Osteocyte (in vitro differentiated cells): ENCODE measurements around the gene SLC25A18. TPM values are rescaled to one million over a fixed set of nuclear protein-coding genes. Genes with fewer than 3 reads are reported as not detected.
"Not testable (repeated sequence)": the region's sequence is repeated elsewhere in the genome, so short reads cannot be mapped to it uniquely, and the experiment has no call there.

Experiments
- DNase-seq: peaks from one replicate; pipeline ENCODE4 v3.0.0; 2021; ENCODE audit warnings: mixed read lengths; ENCODE audit not compliant: unreplicated experiment; ENCODE audit errors: extremely low spot score
- H3K27ac Mint-ChIP-seq: one replicate; pipeline ENCODE4 v1.8.0; 2021; ENCODE audit warnings: mild to moderate bottlenecking, mixed read lengths; ENCODE audit not compliant: unreplicated experiment
- H3K27me3 Mint-ChIP-seq: one replicate; pipeline ENCODE4 v1.8.0; 2021; ENCODE audit warnings: mixed read lengths; ENCODE audit not compliant: unreplicated experiment
- H3K36me3 Mint-ChIP-seq: one replicate; pipeline ENCODE4 v1.8.0; 2021; ENCODE audit warnings: mixed read lengths; ENCODE audit not compliant: unreplicated experiment
- H3K4me1 Mint-ChIP-seq: one replicate; pipeline ENCODE4 v1.8.0; 2021; ENCODE audit warnings: mixed read lengths; ENCODE audit not compliant: unreplicated experiment
- H3K4me3 Mint-ChIP-seq: one replicate; pipeline ENCODE4 v1.8.0; 2021; ENCODE audit warnings: mild to moderate bottlenecking, moderate library complexity, mixed read lengths; ENCODE audit not compliant: unreplicated experiment
- H3K9me3 Mint-ChIP-seq: one replicate; pipeline ENCODE4 v1.8.0; 2021; ENCODE audit warnings: mixed read lengths; ENCODE audit not compliant: unreplicated experiment
- total RNA-seq: library from RNA; stranded (reverse); gene quantifications from 2 replicates; pipeline ENCODE4 v1.2.1, GENCODE V29; 2021
- TF ChIP-seq, protein P1 (sequence below): fragments of 200-600 bp; sonication (generic); IDR thresholded peaks from 2 replicates; pipeline ENCODE4 v1.5.0; 2021; ENCODE audit warnings: antibody characterized with exemption, mild to moderate bottlenecking, moderate library complexity

SLC25A18 gene
- total RNA-seq, 1 donor from 2014 or later: not detected

DNA sequence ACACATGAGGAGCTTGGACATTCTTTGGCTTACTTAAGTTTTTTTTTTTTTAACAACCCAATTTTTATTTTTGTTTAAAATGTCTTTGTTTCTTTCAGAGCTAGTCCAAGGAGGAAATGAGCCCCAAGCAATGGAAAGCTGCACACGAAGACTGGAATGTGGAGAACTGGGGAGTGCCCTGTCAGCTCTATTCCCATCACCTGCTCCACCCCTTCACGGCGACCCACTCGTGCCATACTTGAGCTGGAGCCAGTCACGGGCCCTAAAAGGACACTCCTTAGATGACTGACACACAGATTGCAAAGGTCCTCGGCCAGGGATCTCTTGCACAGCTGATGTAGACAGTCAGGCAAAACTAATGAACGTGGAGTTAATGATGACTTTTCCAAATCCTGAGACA is 10.6 kb upstream of the SLC25A18 start:
- Mint-ChIP-seq H3K9me3 (no peaks in the 10 kb centered on the region), H3K27me3 (peaks cover 2% of the 10 kb centered on the region), H3K36me3 (no peaks in the 10 kb centered on the region), H3K4me1 (peaks cover 6% of the 10 kb centered on the region), H3K27ac (no peak overlapping the region), H3K4me3 (no peak overlapping the region)
- TF ChIP-seq, protein P1, sequence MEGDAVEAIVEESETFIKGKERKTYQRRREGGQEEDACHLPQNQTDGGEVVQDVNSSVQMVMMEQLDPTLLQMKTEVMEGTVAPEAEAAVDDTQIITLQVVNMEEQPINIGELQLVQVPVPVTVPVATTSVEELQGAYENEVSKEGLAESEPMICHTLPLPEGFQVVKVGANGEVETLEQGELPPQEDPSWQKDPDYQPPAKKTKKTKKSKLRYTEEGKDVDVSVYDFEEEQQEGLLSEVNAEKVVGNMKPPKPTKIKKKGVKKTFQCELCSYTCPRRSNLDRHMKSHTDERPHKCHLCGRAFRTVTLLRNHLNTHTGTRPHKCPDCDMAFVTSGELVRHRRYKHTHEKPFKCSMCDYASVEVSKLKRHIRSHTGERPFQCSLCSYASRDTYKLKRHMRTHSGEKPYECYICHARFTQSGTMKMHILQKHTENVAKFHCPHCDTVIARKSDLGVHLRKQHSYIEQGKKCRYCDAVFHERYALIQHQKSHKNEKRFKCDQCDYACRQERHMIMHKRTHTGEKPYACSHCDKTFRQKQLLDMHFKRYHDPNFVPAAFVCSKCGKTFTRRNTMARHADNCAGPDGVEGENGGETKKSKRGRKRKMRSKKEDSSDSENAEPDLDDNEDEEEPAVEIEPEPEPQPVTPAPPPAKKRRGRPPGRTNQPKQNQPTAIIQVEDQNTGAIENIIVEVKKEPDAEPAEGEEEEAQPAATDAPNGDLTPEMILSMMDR: no peak
- DNase-seq: no peak

DNA sequence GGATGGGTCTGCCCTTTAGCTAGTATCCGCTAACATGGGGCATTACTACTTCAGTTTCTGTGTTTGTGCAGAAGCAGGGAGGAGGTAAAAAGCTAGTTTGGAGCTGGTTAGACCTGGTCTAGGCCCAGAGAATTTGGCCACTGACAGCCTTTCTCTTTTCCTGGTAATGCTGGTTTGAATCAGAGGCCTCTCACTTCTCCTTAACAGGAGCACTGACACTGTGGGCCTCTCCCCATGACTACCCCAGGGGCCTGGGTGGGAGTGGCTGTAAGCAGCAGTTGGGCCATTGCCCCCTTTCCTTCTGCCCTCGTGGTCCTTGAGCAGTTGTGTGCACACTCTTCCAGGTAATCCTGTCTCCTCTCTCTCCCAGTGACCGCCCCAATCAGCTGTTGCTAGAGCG is 8.5 kb upstream of the SLC25A18 start:
- H3K27me3 Mint-ChIP-seq: peaks cover 2% of the 10 kb centered on the region
- TF ChIP-seq, protein P1: no peak
- no peaks in the 10 kb centered on the region for H3K9me3 Mint-ChIP-seq
- H3K27ac Mint-ChIP-seq: no peak overlapping the region
- peaks cover 6% of the 10 kb centered on the region for H3K4me1 Mint-ChIP-seq
- no peak overlapping the region for H3K4me3 Mint-ChIP-seq
- no peaks in the 10 kb centered on the region for H3K36me3 Mint-ChIP-seq
- DNase-seq: no peak

DNA sequence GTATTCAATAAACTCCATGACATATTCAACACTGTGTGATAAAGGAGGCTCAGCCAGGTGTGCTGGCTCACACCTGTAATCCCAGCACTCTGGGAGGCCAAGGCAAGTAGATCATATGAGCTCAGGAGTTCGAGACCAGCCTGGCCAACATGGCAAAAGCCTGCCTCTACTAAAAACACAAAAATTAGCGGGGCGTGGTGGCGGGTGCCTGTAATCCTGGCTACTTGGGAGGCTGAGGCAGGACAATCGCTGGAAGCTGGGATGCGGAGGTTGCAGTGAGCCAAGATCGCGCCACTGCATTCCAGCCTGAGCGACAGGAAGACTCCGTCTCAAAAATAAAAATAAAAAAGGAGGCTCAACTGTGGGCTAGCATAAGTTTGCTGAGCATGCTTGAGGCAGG is 4.1 kb upstream of the SLC25A18 start:
- Mint-ChIP-seq H3K4me1 (peaks cover 9% of the 10 kb centered on the region), H3K36me3 (no peaks in the 10 kb centered on the region), H3K9me3 (no peaks in the 10 kb centered on the region), H3K4me3 (no peak overlapping the region), H3K27me3 (no peaks in the 10 kb centered on the region), H3K27ac (no peak overlapping the region)
- DNase-seq: no peak
- TF ChIP-seq, protein P1: no peak

DNA sequence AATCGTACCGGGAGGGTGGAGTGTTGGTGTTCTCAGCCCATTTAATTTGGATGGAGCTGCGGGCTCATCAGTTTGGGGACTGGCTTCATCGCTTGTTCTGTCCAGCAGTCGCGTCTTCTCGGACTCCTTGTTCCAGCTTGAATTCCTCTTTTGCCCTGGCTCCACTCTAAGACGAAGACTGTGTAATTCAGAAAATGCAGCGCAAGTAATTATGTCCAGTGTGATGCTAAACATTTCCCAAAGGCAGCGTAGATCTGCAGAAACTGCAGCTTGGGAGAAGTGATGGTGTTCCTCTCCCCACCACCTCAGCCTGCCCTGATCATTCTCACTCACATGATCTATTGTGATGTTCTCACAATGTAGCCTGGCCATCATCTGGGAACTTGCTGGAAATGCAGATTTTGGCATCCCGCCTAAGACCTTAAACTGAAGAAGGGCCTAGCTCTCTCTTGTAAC is 666 bp downstream of the SLC25A18 start:
- TF ChIP-seq, protein P1: no peak
- no peaks in the 10 kb centered on the region for H3K9me3 Mint-ChIP-seq
- H3K4me1 Mint-ChIP-seq: peaks cover 9% of the 10 kb centered on the region
- no peaks in the 10 kb centered on the region for H3K27me3 Mint-ChIP-seq
- no peak overlapping the region for H3K4me3 Mint-ChIP-seq
- no peak overlapping the region for H3K27ac Mint-ChIP-seq
- no peaks in the 10 kb centered on the region for H3K36me3 Mint-ChIP-seq
- DNase-seq: no peak

DNA sequence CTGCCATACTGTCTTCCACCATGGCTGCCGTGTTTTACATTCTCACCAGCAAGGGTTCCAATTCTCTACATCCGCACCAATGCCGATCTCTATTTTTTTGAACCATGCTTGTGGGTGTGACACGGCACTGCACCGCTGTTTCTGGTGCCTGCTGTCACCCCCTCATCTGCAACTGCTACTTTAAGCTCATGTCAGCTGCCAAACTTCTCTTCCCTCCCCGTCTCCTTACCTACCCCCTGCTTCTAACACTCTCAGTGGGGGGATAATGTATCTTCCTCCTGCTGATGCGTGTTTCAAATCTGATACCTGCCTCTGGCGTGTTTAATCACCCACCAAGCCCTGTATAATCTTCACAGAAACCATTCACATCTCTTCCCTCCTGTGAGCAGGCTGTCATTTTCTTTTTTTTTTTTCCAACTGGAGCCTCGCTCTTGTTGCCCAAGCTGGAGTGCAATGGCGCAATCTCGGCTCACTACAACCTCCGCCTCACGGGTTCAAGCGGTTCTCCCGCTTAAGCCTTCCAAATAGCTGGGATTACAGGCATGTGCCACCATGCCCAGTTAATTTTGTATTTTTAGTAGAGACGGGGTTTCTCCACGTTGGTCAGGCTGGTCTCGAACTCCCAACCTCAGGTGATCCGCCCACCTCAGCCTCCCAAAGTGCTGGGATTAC is 2.9 kb downstream of the SLC25A18 start:
- not testable (repeated sequence) for H3K9me3 Mint-ChIP-seq, H3K4me3 Mint-ChIP-seq

More for the DNA sequence above, 2.9 kb downstream of the SLC25A18 start:
- peaks cover 30% of the 10 kb centered on the region for H3K4me1 Mint-ChIP-seq
- not testable (repeated sequence) for H3K27ac Mint-ChIP-seq, H3K36me3 Mint-ChIP-seq, H3K27me3 Mint-ChIP-seq, DNase-seq
